GM18951 (cell line): ENCODE measurements around the gene ACTRT2.

Source experiments
- POLR2A ChIP-seq: IDR thresholded peaks from 4 replicates; pipeline ENCODE4 v1.6.1; 2011; ENCODE audit warnings: mild to moderate bottlenecking; ENCODE audit not compliant: insufficient read length, insufficient read depth; ENCODE audit errors: extremely low read depth
- in situ Hi-C: fragments of 300-500 bp; cut with MboI; formaldehyde crosslinking; loops from one replicate; pipeline ENCODE4 v1.12.0; 2022; ENCODE audit warnings: low sequenced_read_pairs, mixed read lengths, inconsistent platforms; ENCODE audit not compliant: unreplicated experiment

Gene ACTRT2

DNA sequence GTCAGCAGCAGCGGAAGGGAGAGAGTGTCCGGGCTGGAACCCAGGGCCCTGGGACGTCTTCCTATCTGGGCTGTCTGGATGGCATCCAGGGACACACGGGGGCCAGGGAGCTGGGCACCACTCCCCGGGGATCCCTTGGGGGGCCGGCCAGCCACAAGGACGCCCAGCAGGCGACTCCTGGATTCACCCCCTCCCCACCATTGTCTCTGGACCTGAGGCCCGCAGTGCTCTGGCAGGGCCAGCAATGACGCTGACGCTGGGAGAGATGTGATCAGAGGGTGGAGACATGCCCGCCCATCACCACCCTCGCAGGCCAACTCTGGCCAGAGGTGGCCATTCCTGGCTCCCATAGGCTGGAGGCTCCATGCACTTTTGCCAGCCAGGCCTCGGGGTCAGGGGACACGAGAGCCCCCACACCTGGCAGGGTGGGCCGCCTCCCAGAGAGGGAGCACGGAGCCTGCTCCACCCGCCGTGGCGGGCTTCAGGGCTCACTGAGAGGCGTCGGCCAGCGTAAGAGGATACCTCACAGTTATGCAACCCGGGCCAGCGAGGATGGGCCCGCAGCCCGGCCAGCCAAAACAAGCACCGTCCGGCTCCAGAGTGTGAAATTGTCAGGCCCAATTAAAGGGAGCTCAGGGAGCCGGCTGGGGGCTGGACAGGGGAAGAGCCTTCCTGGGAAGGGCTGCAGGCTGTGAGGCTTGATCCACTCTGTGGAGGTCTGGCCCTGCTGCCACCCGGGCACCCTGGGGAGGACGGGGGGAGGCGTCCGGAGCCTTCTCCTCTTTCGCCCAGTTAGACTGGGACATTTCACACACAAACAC, 10.3 kb downstream of the ACTRT2 start:
- in situ Hi-C loops: no loop called here
- TF ChIP-seq POLR2A: no peak

DNA sequence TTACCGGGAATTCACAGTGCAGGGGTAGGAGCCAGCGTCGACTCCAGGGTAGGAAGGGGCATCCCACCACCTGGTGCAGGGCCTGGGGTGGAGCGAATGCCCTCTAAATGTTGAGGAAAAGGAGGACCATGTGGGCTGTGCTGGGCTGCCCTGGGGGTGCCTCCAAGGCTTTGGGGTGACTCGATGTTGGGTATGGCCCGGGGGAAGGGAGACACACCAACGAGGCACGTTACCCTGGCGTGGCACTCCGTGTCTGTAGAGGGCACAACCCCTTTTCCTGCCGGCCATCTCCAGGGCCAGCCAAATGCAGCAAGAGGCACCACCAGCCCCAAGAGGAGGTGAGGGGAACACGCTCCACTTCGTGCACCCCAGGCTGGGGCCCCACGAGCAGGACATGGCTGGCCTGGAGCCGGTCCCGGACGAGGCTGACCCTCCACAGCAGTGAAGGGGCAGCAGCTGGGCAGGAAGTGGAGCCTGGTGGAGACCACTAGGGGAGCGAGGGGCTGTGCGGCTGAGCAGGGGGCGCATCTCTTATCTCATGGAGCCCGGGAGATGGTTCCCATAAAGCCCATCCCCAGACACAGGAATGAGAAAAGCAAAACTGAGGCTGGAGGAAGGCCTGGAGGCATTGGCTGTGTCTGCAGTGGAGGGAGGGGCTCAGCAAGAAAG, 11.2 kb downstream of the ACTRT2 start:
- in situ Hi-C loops: no loop called here
- no peak for TF ChIP-seq POLR2A

DNA sequence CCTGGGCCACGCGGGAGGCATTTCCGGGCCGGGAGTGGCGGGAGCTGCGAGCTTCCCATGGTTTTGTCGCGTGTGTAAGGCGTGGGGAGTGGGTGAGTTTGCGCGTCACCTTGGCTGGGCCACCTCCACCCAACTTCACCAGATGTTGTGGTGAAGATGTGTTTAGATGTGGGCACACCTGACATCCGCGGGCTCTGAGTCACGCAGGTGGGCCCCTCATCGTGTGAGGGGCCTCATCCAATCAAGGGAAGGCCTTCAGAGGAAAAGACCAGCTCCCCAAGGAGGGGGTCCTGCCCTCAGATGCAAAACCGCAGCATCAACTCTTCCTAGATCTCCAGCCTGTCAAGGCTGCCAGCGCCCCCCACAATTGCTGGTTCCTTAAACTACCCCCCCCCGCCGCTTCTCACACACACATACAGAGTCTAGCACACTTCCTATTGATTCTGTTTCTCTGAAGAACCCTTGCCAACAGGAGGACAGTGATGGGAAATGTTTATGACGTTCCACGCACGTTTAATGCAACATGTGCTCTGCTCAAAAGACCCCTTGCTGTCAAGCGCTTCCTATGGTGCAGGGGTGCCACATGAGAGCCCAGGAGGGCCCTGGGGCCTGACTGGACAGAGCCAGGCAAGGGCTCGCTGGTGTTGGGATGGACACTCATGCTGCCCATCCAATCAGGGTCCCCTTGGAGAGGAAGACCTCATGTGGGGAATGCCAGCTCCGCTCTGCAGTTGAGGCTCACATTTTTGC, 11.9 kb downstream of the ACTRT2 start:
- in situ Hi-C loops: no loop called here
- TF ChIP-seq POLR2A: no peak

DNA sequence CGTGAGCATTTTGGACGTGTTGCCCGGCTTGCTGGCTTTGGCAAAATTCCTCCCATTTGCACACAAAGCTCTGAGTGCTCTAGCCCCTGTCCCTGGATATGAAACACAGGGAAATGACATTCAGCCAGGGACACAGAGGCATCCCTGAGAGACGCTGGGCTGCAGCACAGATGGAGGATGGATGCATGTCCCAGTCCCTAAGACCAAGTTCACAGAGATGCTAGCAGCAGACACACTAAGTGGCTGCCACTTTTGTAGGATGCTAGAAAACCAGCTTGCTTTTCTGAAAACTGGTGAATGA, 12.5 kb downstream of the ACTRT2 start:
- TF ChIP-seq POLR2A: no peak
- in situ Hi-C loops: no loop called here

DNA sequence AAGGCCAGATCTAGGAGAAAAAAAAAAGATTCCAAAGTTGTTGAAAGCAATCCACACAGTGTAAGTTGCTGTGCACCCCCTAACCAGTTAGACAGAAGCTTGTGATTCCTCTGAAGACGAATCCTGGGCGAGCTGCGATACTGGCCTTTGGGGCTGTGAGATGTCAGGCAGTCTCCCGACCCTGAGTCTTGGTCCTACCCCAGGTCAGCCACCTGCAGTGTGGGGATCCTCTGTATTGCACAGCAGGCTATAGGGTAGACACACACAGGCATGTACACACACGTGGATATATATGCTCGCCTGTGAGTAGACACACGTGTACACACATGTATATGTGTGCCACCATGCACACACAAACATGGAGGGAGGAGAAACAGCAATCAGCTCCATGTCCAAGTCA, 12.9 kb downstream of the ACTRT2 start:
- in situ Hi-C loops: no loop called here
- TF ChIP-seq POLR2A: no peak

DNA sequence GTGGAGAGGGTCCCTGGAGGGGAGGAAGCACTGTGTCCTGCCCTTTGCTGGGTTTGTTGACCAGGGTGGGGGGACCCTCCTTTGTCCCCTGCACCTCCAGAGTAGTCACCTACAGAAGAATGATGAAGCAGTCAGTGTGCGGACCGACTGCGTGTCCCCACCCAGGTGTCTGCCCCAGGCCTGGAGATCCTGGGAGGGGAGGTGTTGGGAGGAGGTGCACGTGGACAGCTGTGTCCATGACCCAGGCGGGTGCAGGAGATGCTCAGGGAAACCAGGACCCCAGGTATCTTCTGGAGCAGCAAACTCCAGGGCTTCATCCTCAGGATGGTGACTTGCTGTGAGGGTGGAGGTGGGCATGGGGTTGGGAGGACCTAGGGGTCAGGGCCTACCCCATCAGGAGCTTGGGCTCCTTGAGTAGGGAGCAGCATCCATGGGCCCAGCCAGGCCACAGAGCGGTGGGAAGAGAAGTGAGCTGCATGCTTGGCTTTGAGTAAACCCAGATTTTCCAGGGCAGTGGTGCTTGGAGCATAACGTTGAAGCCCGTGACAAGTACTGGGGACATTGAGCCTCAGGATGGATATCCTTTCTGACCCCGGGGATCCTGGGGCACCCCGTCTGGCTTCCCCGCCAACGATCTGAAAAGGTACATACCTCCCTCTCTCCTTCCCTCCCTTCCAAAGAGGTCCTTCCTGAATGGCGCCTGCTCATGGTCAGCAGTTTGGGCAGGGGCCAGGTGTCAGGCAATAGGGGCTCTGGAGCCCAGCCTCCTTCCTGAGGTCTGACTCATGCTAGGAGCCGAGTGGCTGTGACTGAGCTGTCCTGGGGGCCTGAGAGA, 13.7 kb downstream of the ACTRT2 start:
- in situ Hi-C loops: no loop called here
- no peak for TF ChIP-seq POLR2A

DNA sequence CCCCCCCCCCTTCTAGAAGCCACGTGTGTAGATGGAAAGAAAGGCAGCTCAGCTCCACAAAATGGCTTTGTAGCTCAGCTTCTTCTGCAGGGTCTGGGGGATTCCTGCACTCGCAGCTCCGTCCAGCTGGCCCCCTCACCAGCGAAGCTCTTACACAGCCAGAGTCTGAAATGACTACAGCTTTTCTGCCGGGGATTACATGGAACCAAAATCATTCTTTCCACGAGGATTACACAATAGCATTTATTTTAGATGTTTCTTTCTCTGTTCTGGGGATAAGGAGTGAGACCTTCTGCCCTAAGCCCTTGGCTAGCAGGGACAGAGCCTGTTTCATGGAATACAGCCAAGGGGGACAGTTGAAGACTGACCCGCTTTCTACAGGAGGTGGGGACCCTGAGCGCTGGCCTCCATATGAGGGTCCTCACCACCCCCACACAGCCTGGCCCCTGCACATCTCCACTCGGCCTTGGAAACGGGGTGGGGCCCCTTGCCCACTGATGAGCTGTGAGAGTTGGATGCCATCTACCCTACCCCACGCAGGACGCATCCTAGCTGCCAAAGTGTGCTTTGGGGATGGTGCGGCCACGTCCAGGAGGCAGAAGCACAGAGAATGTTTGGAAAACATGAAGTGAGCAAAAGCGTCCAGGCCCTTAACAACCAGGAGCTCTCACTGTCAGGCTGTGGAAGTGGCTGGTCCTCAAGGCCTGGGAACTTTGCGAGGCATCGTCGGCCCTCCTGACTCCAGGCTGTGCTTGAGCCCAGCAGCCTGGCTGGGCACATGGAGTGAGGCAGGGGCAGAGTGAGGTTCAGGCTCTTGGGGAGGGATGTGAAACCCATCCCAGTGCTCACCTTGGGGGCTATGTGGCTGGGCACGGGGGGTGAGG, 14.5 kb downstream of the ACTRT2 start:
- in situ Hi-C loops: no loop called here
- TF ChIP-seq POLR2A: no peak

DNA sequence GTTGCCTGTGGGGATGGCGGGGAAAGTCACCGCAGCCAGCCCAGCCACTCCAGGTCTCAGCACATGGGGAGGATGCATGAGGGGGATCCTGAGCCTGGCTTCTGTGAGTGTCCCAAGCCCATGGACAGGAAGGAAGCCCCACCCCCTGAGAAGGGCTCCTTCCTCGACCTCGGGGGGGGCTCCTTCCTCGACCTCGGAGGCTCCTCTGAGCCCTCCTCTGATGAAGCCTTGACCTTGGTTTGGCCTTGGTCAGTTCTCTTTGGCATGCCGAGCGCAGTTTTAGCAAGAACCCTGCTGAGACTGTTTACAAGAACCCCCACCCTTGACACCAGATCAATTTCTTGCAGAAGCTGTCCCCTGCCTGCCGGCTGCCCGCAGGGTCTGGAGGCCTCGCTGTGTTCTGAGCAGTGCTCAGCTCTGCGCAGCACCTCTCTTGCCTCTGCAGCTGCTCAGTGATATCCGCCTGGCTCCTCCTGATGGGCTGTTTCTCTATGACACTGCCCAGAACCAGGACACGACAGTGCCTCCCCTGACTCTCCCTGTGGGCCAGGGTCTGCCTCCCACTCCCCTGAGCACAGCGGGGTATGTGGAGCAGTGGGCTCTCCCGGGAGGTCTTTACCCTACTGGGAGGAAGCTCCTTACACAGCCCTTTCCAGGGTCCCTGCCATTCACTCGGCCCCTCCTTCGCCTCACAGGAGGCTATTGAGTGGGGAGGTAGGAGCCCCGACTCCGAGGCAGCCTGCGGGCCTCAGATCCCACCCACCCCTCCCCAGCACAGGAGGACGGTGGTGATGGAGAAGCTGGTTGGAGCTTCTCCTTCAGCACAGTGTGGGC, 15.4 kb downstream of the ACTRT2 start:
- in situ Hi-C loops: no loop called here
- no peak for TF ChIP-seq POLR2A

DNA sequence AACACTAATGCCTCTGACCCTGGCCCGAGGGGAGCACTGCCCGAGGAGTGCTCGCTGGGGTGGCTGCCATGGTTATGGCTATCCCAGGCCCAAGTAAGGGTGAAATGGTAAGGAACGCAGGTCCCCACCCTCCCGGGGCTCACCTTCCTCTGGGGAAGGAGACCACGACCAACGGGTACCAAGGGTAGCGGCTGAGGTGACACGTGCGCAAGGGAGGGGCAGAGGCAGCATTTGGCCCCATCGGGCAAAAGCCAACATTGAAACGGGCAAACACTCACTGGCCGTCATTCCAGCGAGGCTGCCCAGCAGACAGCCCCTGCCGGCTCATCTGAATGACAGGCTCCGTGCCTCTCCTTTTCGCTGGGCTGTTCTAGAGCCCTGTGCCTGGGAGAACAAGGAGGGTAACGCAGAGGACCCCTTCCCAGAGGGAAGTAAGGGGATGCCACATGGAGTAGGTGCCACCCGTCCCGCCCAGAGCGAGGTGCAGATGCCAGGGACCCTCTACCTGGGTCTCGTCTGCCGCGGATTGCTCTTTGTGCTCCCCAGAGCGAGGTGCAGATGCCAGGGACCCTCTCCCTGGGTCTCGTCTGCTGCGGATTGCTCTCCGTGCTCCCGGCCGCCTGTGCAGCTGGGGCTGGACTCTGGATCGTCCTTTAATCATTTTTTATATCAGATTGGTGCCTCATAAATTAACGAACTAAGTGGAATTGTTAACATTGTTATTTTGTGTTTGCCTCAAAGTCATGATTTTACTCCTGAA, 16.2 kb downstream of the ACTRT2 start:
- no peak for TF ChIP-seq POLR2A
- in situ Hi-C loops: no loop called here

DNA sequence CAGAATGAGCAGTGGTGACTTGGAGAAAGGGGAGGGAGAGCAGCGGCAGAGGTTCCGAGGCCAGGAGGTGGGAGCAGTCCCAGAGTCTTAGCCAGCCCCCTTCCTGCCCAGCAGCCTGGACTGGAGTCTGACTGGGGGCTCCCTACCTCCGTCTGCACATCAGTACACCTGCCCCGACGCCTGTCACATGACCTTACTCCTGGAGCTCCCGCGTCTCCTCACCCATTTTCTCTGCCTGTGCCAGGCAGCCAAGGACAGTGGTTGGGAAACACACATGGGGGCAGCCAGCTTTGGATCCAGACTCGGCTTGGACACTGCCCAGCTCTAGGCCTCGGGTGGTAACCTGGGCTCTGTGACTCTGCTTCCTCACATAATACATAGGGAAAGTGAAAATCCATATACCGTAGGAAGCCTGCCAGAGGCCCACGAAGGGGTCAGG, 16.9 kb downstream of the ACTRT2 start:
- no peak for TF ChIP-seq POLR2A
- in situ Hi-C loops: no loop called here
